ENCODE results near the gene PFDN1. TPM values are rescaled to one million over a fixed set of nuclear protein-coding genes. Genes with fewer than 3 reads are reported as not detected.

PFDN1 gene
- total and polyA plus RNA-seq, 2 experiments from 2014 or later = 84.1 to 98.0 TPM

GRCh38 chr5:140213370-140213983 lies 89.4 kb downstream of the PFDN1 start:
- Histone ChIP-seq H3K27ac (no peak overlapping the region), H3K36me3 (replicated peaks; ENCODE audit: insufficient read depth, low read depth) (no peaks in the 10 kb centered on the region), H3K4me1 (ENCODE audit: insufficient read depth) (peaks cover 26% of the 10 kb centered on the region), H2AFZ (no peak overlapping the region), H3K4me2 (no peak overlapping the region), H4K20me1 (ENCODE audit: insufficient read depth, poor library complexity, severe bottlenecking) (no peaks in the 10 kb centered on the region), H3K9me2 (replicated peaks; ENCODE audit: insufficient read depth) (no peaks in the 10 kb centered on the region), H3K79me2 (peaks cover 17% of the 10 kb centered on the region), H3K27me3 (no peaks in the 10 kb centered on the region), H3K9me3 (ENCODE audit: low read depth) (no peaks in the 10 kb centered on the region), H3K4me3 (no peak overlapping the region)
- no peak for DNase-seq (ENCODE audit: low spot score)
- 91% methylated on average over 1 of the region's 1 CpG for WGBS (ENCODE audit: low lambda C conversion rate, missing lambda C conversion rate)
- TF ChIP-seq EZH2 (IDR thresholded peaks at IDR 0.05; ENCODE audit: borderline replicate concordance) = no peak
- no peak for TF ChIP-seq CTCF (IDR thresholded peaks at IDR 0.05; ENCODE audit: poor library complexity)
- no peak for TF ChIP-seq EZH2phosphoT487 (IDR thresholded peaks at IDR 0.05; ENCODE audit: low read depth, severe bottlenecking, unreplicated experiment)

DNA sequence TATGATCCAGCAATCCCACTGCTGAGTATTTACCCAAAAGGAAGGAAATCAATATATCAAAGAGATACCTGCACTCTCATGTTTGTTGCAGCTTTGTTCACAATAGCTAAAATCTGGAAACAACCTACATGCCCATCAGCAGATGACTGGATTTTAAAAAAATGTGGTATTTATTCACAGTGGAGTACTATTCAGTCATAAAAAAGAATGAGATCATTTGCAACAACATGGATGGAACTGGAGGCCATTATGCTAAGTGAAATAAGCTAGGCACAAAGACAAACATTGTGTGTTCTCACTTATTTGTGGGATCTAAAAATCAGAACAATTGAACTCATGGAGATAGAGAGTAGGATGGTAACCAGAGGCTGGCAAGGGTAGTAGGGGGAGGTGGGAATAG lies 94.8 kb downstream of the PFDN1 start:
- no peak overlapping the region for H3K27ac ChIP-seq
- H3K36me3 ChIP-seq (replicated peaks; ENCODE audit: insufficient read depth, low read depth) = no peaks in the 10 kb centered on the region

DNA sequence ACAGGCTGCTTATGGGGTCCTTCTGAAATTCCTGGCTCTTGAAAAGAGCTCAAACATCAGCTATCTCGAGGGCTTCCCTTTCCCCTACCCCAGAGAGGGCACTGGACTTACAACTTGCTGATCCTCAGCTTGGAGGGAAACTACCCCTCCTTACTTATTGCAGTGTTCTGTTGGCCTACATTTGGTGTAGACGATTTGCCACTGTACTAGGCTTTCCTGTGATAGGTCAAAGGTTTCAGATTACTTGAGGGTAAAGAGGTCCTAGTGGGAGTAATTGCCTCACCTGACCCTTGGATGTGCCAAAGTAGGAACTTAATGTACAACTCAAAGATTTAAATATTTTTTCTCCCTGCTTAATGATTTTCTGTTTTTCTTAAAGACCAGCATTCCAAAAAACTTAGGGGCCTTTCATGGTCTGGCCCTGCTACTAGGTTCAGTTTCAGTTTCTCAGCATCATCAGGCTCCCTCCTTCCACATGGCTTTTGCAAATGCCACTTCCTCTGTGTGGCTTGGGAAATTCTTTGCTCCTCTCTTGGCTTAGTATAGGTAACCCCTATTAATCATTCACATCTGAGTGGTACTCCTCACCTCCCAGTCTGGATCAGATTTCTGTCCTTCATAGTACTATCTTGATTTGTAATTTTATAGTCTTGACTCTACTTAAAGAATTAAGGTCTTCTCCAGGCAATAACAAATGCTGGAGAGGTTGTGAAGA lies 95.5 kb downstream of the PFDN1 start:
- H3K4me3 ChIP-seq = no peak overlapping the region
- H3K9me3 ChIP-seq (ENCODE audit: low read depth) = no peaks in the 10 kb centered on the region
- no peaks in the 10 kb centered on the region for H3K4me1 ChIP-seq (ENCODE audit: insufficient read depth)
- DNase-seq (ENCODE audit: low spot score) = no peak
- no peak for TF ChIP-seq EZH2 (IDR thresholded peaks at IDR 0.05; ENCODE audit: borderline replicate concordance)
- no peak for TF ChIP-seq CTCF (IDR thresholded peaks at IDR 0.05; ENCODE audit: poor library complexity)
- no peak for TF ChIP-seq EZH2phosphoT487 (IDR thresholded peaks at IDR 0.05; ENCODE audit: low read depth, severe bottlenecking, unreplicated experiment)
- H2AFZ ChIP-seq = no peak overlapping the region
- no peak overlapping the region for H3K27ac ChIP-seq
- WGBS (ENCODE audit: low lambda C conversion rate, missing lambda C conversion rate) = 82% methylated on average over 2 of the region's 2 CpGs
- no peaks in the 10 kb centered on the region for H3K9me2 ChIP-seq (replicated peaks; ENCODE audit: insufficient read depth)
- no peaks in the 10 kb centered on the region for H3K27me3 ChIP-seq
- H4K20me1 ChIP-seq (ENCODE audit: insufficient read depth, poor library complexity, severe bottlenecking) = no peaks in the 10 kb centered on the region
- H3K79me2 ChIP-seq = peaks cover 24% of the 10 kb centered on the region
- no peak overlapping the region for H3K4me2 ChIP-seq
- H3K36me3 ChIP-seq (replicated peaks; ENCODE audit: insufficient read depth, low read depth) = no peaks in the 10 kb centered on the region

More for the DNA sequence above, 94.8 kb downstream of the PFDN1 start:
- DNase-seq (ENCODE audit: low spot score) = no peak
- no peaks in the 10 kb centered on the region for H3K9me3 ChIP-seq (ENCODE audit: low read depth)
- no peaks in the 10 kb centered on the region for H4K20me1 ChIP-seq (ENCODE audit: insufficient read depth, poor library complexity, severe bottlenecking)
- no peak overlapping the region for H3K4me2 ChIP-seq
- no peaks in the 10 kb centered on the region for H3K4me1 ChIP-seq (ENCODE audit: insufficient read depth)
- no peak overlapping the region for H3K4me3 ChIP-seq
- no peak for TF ChIP-seq EZH2 (IDR thresholded peaks at IDR 0.05; ENCODE audit: borderline replicate concordance)
- H3K79me2 ChIP-seq = peaks cover 22% of the 10 kb centered on the region
- H3K9me2 ChIP-seq (replicated peaks; ENCODE audit: insufficient read depth) = no peaks in the 10 kb centered on the region
- H3K27me3 ChIP-seq = no peaks in the 10 kb centered on the region
- no peak overlapping the region for H2AFZ ChIP-seq

DNA sequence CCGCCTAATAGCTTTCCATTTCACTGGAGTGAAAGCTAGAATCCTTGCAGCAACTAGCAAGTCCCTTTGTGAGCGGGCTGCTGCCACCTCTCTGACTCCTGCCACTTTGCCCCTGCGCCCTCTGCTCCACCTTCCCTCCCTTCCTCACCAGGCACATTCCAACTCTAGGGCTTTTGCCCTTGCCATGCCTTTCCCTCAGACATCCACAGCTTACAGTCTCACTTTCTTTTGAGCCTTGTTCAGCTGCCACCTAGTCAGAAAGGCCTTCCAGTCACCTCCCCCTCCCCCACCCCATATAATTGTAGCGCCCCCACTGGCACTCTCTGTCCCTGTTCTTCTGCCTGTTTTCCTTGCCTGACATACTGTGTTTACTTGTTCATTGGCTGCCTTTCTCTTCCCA lies 96.9 kb downstream of the PFDN1 start:
- Histone ChIP-seq H3K9me2 (replicated peaks; ENCODE audit: insufficient read depth) (no peaks in the 10 kb centered on the region), H3K4me2 (no peak overlapping the region), H3K36me3 (replicated peaks; ENCODE audit: insufficient read depth, low read depth) (no peaks in the 10 kb centered on the region), H3K27me3 (no peaks in the 10 kb centered on the region), H3K27ac (no peak overlapping the region), H3K79me2 (peaks cover 33% of the 10 kb centered on the region), H4K20me1 (ENCODE audit: insufficient read depth, poor library complexity, severe bottlenecking) (no peaks in the 10 kb centered on the region), H2AFZ (no peak overlapping the region), H3K9me3 (ENCODE audit: low read depth) (no peaks in the 10 kb centered on the region), H3K4me3 (no peak overlapping the region), H3K4me1 (ENCODE audit: insufficient read depth) (no peaks in the 10 kb centered on the region)
- no peak for DNase-seq (ENCODE audit: low spot score)
- 85% methylated on average over 4 of the region's 4 CpGs for WGBS (ENCODE audit: low lambda C conversion rate, missing lambda C conversion rate)
- TF ChIP-seq CTCF (IDR thresholded peaks at IDR 0.05; ENCODE audit: poor library complexity) = no peak
- TF ChIP-seq EZH2 (IDR thresholded peaks at IDR 0.05; ENCODE audit: borderline replicate concordance) = no peak
- TF ChIP-seq EZH2phosphoT487 (IDR thresholded peaks at IDR 0.05; ENCODE audit: low read depth, severe bottlenecking, unreplicated experiment) = no peak

Data from hepatocyte (in vitro differentiated cells).